SK-N-SH treated with all-trans-retinoic acid at 6 μM for 48 hours (cell line): ENCODE data around the gene CLDN20.

ENCODE experiments used
- ATAC-seq: fragments of 200-7000 bp; cut with Tn5 transposase; 3 replicates; pipeline ENCODE4 v1.9.1; 2020; ENCODE audit warnings: mild to moderate bottlenecking, moderate library complexity
- ARNTL ChIP-seq: fragments of 450-650 bp; formaldehyde crosslinking; IDR thresholded peaks from 2 replicates; pipeline ENCODE4 v1.5.0; 2020; ENCODE audit warnings: low read depth, mild to moderate bottlenecking, moderate library complexity, borderline replicate concordance
- CSDC2 ChIP-seq: fragments of 250-450 bp; sonication (Bioruptor Pico); IDR thresholded peaks from 2 replicates; pipeline ENCODE4 v1.5.0; 2020; ENCODE audit warnings: mild to moderate bottlenecking, moderate library complexity
- ESRRG ChIP-seq: fragments of 250-450 bp; sonication (Bioruptor Pico); IDR thresholded peaks from 2 replicates; pipeline ENCODE4 v1.6.1; 2021; ENCODE audit warnings: mild to moderate bottlenecking
- GLIS3 ChIP-seq: fragments of 250-450 bp; sonication (Bioruptor Pico); IDR thresholded peaks from 2 replicates; pipeline ENCODE4 v1.5.0; 2020; ENCODE audit warnings: mild to moderate bottlenecking, moderate library complexity
- OSR1 ChIP-seq: fragments of 250-450 bp; sonication (Bioruptor Pico); IDR thresholded peaks from 2 replicates; pipeline ENCODE4 v1.8.0; 2022; ENCODE audit warnings: moderate library complexity, mild to moderate bottlenecking, inconsistent platforms
- PPARA ChIP-seq: fragments of 250-450 bp; sonication (Bioruptor Pico); IDR thresholded peaks from 2 replicates; pipeline ENCODE4 v1.5.0; 2020; ENCODE audit warnings: mild to moderate bottlenecking, borderline replicate concordance
- RARB ChIP-seq: fragments of 250-450 bp; sonication (Bioruptor Pico); IDR thresholded peaks from 2 replicates; pipeline ENCODE4 v1.8.0; 2021; ENCODE audit warnings: mild to moderate bottlenecking, moderate library complexity
- TCF4 ChIP-seq: fragments of 250-450 bp; sonication (Bioruptor Pico); IDR thresholded peaks from 2 replicates; pipeline ENCODE4 v1.8.0; 2021; ENCODE audit warnings: mild to moderate bottlenecking, moderate library complexity, borderline replicate concordance
- TOX ChIP-seq: fragments of 250-450 bp; sonication (Bioruptor Pico); IDR thresholded peaks from 2 replicates; pipeline ENCODE4 v1.8.0; 2021; ENCODE audit warnings: mild to moderate bottlenecking, moderate library complexity, borderline replicate concordance
- ZC3H10 ChIP-seq: fragments of 250-450 bp; sonication (Bioruptor Pico); IDR thresholded peaks from 2 replicates; pipeline ENCODE4 v1.5.1; 2021; ENCODE audit warnings: mild to moderate bottlenecking, moderate library complexity
- ZFP3 ChIP-seq: fragments of 250-450 bp; sonication (Bioruptor Pico); IDR thresholded peaks from 2 replicates; pipeline ENCODE4 v1.5.0; 2020; ENCODE audit warnings: mild to moderate bottlenecking, moderate library complexity
- ZFP30 ChIP-seq: fragments of 450-650 bp; formaldehyde crosslinking; IDR thresholded peaks from 2 replicates; pipeline ENCODE4 v1.5.0; 2022; ENCODE audit warnings: mild to moderate bottlenecking, moderate library complexity
- ZNF565 ChIP-seq: fragments of 450-650 bp; formaldehyde crosslinking; conservative IDR thresholded peaks from 2 replicates; pipeline ENCODE4 v1.5.0; 2020; ENCODE audit warnings: low read depth, mild to moderate bottlenecking, moderate library complexity
- ZNF70 ChIP-seq: fragments of 450-650 bp; formaldehyde crosslinking; IDR thresholded peaks from 2 replicates; pipeline ENCODE4 v1.5.0; 2020; ENCODE audit warnings: mild to moderate bottlenecking, moderate library complexity
- ZNF8 ChIP-seq: fragments of 450-650 bp; formaldehyde crosslinking; IDR thresholded peaks from 2 replicates; pipeline ENCODE4 v1.5.0; 2020; ENCODE audit warnings: mild to moderate bottlenecking, moderate library complexity
- TF ChIP-seq, protein P1 (sequence below): fragments of 250-450 bp; sonication (Bioruptor Pico); IDR thresholded peaks from 2 replicates; pipeline ENCODE4 v1.5.0; 2020; ENCODE audit warnings: mild to moderate bottlenecking, moderate library complexity
- TF ChIP-seq, protein P2 (sequence below): fragments of 250-450 bp; sonication (Bioruptor Pico); IDR thresholded peaks from 2 replicates; pipeline ENCODE4 v1.8.0; 2021; ENCODE audit warnings: low read depth, mild to moderate bottlenecking, moderate library complexity, borderline replicate concordance
- TF ChIP-seq, protein P3 (sequence below): fragments of 250-450 bp; sonication (Bioruptor Pico); IDR thresholded peaks from 2 replicates; pipeline ENCODE4 v1.5.1; 2021; ENCODE audit warnings: mild to moderate bottlenecking, moderate library complexity
- TF ChIP-seq, protein P4 (sequence below): fragments of 250-450 bp; sonication (Bioruptor Pico); IDR thresholded peaks from 2 replicates; pipeline ENCODE4 v1.8.0; 2020; ENCODE audit warnings: mild to moderate bottlenecking, moderate library complexity, borderline replicate concordance

The CLDN20 gene

DNA sequence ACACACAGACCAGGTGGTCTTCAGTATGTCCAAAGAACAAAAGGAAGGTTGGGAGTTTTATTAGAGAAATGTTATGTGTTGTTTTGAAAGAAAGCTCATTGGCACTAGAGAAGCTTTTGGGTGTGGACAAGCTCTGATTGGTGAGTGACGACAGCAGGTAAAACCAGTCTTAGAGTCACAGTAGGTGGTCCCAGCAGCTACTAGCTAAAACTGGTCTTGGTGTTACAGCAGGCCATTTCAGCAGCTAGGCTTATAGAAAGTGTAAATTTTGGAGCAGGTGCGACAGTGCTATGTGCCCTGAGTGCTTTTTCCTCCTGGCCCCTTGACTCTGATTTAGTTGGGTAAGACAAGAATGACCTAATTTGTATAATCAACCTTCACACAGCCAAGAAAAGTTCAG lies 3.6 kb downstream of the CLDN20 start:
- TF ChIP-seq ZC3H10 (CRISPR knock-in tag) (no peak), TCF4 (CRISPR knock-in tag) (no peak), ARNTL (CRISPR knock-in tag) (no peak), CSDC2 (CRISPR knock-in tag) (no peak), ZNF70 (CRISPR knock-in tag) (no peak)
- ATAC-seq, result no peak

DNA sequence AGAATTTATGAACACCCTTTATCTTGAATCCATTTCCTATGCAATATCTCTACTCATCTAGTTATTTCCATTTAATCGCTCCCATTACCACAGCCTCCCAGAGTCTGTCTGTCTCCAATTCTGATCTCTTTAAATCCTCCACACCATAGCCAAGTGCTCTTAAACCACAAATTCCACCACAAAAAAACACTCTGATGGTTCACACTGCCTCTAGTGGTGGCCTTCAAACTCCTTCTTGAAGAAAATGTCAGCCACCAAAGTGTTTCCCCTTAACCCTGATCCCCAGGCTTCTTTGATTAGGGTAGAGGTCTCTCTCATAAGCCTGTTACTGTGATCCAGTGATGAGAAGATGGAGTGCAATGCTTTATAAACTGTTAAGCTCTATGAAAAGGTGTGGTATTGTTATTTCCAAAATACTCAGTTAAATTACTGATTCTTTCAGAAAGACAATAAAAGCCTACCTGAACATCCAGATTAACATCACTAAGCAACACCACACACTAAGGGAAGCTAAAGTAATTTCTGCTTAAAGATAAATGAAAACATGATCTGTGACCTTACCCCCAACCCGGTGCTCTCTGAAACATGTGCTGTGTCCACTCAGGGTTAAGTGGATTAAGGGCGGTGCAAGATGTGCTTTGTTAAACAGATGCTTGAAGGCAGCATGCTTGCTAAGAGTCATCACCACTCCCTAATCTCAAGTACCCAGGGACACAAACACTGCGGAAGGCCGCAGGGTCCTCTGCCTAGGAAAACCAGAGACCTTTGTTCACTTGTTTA lies 4.5 kb downstream of the CLDN20 start:
- TF ChIP-seq TCF4 (CRISPR knock-in tag), result peak; percentile 67; the same call in 1 of the 2 replicates
- TF ChIP-seq, protein P1, sequence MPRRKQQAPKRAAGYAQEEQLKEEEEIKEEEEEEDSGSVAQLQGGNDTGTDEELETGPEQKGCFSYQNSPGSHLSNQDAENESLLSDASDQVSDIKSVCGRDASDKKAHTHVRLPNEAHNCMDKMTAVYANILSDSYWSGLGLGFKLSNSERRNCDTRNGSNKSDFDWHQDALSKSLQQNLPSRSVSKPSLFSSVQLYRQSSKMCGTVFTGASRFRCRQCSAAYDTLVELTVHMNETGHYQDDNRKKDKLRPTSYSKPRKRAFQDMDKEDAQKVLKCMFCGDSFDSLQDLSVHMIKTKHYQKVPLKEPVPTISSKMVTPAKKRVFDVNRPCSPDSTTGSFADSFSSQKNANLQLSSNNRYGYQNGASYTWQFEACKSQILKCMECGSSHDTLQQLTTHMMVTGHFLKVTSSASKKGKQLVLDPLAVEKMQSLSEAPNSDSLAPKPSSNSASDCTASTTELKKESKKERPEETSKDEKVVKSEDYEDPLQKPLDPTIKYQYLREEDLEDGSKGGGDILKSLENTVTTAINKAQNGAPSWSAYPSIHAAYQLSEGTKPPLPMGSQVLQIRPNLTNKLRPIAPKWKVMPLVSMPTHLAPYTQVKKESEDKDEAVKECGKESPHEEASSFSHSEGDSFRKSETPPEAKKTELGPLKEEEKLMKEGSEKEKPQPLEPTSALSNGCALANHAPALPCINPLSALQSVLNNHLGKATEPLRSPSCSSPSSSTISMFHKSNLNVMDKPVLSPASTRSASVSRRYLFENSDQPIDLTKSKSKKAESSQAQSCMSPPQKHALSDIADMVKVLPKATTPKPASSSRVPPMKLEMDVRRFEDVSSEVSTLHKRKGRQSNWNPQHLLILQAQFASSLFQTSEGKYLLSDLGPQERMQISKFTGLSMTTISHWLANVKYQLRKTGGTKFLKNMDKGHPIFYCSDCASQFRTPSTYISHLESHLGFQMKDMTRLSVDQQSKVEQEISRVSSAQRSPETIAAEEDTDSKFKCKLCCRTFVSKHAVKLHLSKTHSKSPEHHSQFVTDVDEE (CRISPR knock-in tag), result peak; percentile 51; the same call in 1 of the 2 replicates
- ATAC-seq, result peak; percentile 71

DNA sequence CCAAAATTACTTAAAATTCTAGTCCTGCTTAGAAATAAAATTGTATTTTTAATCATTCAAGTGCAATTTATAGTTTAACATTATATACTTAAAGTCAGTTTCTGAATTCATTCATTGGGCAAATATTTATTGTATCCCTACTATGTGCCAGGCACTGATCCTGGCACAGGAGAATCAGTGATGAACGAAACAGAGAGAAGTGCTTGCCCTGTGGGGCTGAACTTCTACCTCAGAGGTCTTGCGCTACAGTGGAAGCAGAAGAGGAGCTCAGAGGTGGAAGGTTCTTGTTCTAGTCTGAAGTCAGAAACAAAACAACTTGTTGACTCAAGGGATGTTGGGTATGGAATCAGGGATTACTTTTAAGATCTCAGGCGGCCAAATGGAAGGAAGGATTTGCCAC lies 6.0 kb downstream of the CLDN20 start:
- TF ChIP-seq ZNF70 (CRISPR knock-in tag) (no peak), ESRRG (CRISPR knock-in tag) (no peak), CSDC2 (CRISPR knock-in tag) (no peak), ZFP30 (no peak), ZC3H10 (CRISPR knock-in tag) (no peak), OSR1 (CRISPR knock-in tag) (no peak), TOX (CRISPR knock-in tag) (no peak), ZNF565 (CRISPR knock-in tag) (no peak), ZFP3 (CRISPR knock-in tag) (no peak), PPARA (no peak), RARB (CRISPR knock-in tag) (no peak), ZNF8 (CRISPR knock-in tag) (no peak), GLIS3 (CRISPR knock-in tag) (no peak)
- TF ChIP-seq, protein P2, sequence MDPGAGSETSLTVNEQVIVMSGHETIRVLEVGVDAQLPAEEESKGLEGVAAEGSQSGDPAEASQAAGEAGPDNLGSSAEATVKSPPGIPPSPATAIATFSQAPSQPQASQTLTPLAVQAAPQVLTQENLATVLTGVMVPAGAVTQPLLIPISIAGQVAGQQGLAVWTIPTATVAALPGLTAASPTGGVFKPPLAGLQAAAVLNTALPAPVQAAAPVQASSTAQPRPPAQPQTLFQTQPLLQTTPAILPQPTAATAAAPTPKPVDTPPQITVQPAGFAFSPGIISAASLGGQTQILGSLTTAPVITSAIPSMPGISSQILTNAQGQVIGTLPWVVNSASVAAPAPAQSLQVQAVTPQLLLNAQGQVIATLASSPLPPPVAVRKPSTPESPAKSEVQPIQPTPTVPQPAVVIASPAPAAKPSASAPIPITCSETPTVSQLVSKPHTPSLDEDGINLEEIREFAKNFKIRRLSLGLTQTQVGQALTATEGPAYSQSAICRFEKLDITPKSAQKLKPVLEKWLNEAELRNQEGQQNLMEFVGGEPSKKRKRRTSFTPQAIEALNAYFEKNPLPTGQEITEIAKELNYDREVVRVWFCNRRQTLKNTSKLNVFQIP (CRISPR knock-in tag), result no peak
- TF ChIP-seq, protein P3, sequence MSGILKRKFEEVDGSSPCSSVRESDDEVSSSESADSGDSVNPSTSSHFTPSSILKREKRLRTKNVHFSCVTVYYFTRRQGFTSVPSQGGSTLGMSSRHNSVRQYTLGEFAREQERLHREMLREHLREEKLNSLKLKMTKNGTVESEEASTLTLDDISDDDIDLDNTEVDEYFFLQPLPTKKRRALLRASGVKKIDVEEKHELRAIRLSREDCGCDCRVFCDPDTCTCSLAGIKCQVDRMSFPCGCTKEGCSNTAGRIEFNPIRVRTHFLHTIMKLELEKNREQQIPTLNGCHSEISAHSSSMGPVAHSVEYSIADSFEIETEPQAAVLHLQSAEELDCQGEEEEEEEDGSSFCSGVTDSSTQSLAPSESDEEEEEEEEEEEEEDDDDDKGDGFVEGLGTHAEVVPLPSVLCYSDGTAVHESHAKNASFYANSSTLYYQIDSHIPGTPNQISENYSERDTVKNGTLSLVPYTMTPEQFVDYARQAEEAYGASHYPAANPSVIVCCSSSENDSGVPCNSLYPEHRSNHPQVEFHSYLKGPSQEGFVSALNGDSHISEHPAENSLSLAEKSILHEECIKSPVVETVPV (CRISPR knock-in tag), result no peak
- TF ChIP-seq, protein P1 (CRISPR knock-in tag), result no peak
- TF ChIP-seq, protein P4, sequence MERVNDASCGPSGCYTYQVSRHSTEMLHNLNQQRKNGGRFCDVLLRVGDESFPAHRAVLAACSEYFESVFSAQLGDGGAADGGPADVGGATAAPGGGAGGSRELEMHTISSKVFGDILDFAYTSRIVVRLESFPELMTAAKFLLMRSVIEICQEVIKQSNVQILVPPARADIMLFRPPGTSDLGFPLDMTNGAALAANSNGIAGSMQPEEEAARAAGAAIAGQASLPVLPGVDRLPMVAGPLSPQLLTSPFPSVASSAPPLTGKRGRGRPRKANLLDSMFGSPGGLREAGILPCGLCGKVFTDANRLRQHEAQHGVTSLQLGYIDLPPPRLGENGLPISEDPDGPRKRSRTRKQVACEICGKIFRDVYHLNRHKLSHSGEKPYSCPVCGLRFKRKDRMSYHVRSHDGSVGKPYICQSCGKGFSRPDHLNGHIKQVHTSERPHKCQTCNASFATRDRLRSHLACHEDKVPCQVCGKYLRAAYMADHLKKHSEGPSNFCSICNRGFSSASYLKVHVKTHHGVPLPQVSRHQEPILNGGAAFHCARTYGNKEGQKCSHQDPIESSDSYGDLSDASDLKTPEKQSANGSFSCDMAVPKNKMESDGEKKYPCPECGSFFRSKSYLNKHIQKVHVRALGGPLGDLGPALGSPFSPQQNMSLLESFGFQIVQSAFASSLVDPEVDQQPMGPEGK (CRISPR knock-in tag), result no peak
- no peak for ATAC-seq
